ENCODE results near the gene DYNLT2B. TPM values are rescaled to one million over a fixed set of nuclear protein-coding genes. Genes with fewer than 3 reads are reported as not detected.
"Not testable (repeated sequence)": the region's sequence is repeated elsewhere in the genome, so short reads cannot be mapped to it uniquely, and the experiment has no call there.

DYNLT2B gene
- total RNA-seq, 1 donor from 2014 or later, result 26.3 TPM

DNA sequence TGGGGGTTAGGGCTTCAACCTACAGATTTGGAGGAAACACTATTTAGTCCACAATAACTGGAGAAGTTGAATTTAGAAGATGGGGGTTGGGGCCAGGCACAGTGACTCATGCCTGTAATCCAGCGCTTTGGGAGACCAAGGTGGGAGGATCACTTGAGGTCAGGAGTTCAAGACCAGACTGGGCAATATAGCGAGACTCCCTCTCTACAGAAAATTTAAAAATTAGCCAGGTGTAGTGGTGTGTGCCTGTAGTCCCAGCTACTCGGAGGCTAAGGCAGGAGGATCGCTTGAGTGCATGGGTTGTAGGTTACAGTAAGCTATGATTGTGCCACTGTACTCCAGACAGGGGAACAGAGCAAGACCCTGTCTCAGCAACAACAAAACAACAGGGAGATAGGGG, 5.0 kb upstream of the DYNLT2B start:
- H3K27ac Mint-ChIP-seq, result no peak overlapping the region
- DNase-seq (ENCODE audit: extremely low spot score, unreplicated experiment), result no peak
- H3K4me3 Mint-ChIP-seq, result no peak overlapping the region
- H3K9me3 Mint-ChIP-seq, result no peaks in the 10 kb centered on the region
- no peaks in the 10 kb centered on the region for H3K36me3 Mint-ChIP-seq
- H3K27me3 Mint-ChIP-seq, result peaks cover 3% of the 10 kb centered on the region
- TF ChIP-seq, protein P1, sequence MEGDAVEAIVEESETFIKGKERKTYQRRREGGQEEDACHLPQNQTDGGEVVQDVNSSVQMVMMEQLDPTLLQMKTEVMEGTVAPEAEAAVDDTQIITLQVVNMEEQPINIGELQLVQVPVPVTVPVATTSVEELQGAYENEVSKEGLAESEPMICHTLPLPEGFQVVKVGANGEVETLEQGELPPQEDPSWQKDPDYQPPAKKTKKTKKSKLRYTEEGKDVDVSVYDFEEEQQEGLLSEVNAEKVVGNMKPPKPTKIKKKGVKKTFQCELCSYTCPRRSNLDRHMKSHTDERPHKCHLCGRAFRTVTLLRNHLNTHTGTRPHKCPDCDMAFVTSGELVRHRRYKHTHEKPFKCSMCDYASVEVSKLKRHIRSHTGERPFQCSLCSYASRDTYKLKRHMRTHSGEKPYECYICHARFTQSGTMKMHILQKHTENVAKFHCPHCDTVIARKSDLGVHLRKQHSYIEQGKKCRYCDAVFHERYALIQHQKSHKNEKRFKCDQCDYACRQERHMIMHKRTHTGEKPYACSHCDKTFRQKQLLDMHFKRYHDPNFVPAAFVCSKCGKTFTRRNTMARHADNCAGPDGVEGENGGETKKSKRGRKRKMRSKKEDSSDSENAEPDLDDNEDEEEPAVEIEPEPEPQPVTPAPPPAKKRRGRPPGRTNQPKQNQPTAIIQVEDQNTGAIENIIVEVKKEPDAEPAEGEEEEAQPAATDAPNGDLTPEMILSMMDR (conservative IDR thresholded peaks at IDR 0.05), result no peak
- H3K4me1 Mint-ChIP-seq (ENCODE audit: unreplicated experiment), result no peaks in the 10 kb centered on the region

DNA sequence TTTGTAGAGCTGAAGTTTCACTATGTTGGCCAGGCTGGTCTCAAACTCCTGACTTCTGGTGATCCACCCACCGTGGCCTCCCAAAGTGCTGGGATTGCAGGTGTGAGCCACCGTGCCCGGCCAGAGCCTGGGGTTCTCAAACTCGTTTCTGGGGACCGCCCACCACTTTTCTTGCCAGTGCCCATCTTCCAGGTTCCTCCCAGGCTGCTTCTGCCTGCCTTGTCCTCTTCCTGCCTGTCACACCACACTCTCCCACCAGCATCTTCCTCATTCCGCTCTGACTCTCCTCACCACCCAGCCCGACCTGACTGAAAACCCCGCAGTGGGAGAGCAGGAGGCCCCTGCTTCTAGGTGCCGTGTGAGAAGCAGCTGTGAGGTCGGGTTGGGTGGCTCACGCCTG, 3.1 kb upstream of the DYNLT2B start:
- H3K36me3 Mint-ChIP-seq, result no peaks in the 10 kb centered on the region
- peaks cover 3% of the 10 kb centered on the region for H3K27me3 Mint-ChIP-seq
- no peaks in the 10 kb centered on the region for H3K9me3 Mint-ChIP-seq
- H3K4me3 Mint-ChIP-seq, result no peak overlapping the region
- TF ChIP-seq, protein P1 (conservative IDR thresholded peaks at IDR 0.05), result no peak
- DNase-seq (ENCODE audit: extremely low spot score, unreplicated experiment), result no peak
- no peaks in the 10 kb centered on the region for H3K4me1 Mint-ChIP-seq (ENCODE audit: unreplicated experiment)
- no peak overlapping the region for H3K27ac Mint-ChIP-seq

DNA sequence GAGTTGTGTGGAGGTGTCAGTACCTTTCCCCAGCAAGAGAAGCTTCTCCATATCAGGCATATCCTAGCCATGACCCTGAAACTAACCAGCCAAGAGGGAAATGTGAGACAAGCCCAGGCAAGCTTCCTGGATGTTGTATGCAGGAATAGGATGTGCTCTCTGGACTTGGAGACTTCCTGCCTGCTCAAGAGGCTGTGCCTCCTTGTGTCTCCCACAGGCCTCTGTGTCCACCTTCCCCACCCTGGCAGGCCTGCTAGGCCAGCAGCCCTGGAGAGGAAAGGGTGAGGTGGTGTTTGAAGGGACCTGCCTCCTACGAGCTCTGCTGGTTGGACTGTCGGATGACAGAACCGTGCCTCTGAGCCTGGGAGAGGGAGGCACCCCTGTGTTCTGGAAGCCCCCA, 2.1 kb upstream of the DYNLT2B start:
- Mint-ChIP-seq H3K9me3 (no peaks in the 10 kb centered on the region), H3K4me1 (ENCODE audit: unreplicated experiment) (no peaks in the 10 kb centered on the region), H3K27me3 (peaks cover 3% of the 10 kb centered on the region), H3K27ac (no peak overlapping the region), H3K36me3 (no peaks in the 10 kb centered on the region), H3K4me3 (peak overlapping the region; percentile 57)
- TF ChIP-seq, protein P1 (conservative IDR thresholded peaks at IDR 0.05), result no peak
- no peak for DNase-seq (ENCODE audit: extremely low spot score, unreplicated experiment)

DNA sequence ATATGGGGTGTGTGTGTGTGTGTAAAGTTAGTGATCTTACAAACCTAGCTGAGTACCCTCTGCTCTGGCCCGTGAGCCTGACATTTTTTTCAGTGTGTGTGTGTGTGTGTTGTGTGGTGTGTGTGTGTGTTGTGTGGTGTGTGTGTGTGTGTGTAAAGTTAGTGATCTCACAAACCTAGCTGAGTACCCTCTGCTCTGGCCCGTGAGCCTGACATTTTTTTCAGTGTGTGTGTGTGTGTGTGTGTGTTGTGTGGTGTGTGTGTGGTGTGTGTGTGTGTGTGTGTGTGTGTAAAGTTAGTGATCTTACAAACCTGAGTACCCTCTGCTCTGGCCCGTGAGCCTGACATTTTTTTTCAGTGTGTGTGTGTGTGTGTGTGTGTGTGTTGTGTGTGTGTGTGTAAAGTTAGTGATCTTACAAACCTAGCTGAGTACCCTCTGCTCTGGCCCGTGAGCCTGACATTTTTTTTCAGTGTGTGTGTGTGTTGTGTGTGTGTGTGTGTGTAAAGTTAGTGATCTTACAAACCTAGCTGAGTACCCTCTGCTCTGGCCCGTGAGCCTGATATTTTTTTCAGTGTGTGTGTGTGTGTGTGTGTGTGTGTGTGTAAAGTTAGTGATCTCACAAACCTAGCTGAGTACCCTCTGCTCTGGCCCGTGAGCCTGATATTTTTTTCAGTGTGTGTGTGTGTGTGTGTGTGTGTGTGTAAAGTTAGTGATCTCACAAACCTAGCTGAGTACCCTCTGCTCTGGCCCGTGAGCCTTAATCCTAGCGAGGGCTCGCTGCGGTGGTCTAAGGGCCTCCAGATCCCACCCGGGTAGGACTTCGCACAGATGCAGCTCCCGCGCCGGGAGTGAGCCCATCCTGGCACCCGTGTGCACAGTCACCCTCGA, 997 bp downstream of the DYNLT2B start:
- H3K27ac Mint-ChIP-seq, result peak overlapping the region; percentile 93
- H3K27me3 Mint-ChIP-seq; H3K4me1 Mint-ChIP-seq (ENCODE audit: unreplicated experiment); DNase-seq (ENCODE audit: extremely low spot score, unreplicated experiment); H3K36me3 Mint-ChIP-seq; H3K9me3 Mint-ChIP-seq: not testable (repeated sequence)
- peak overlapping the region; percentile 97 for H3K4me3 Mint-ChIP-seq

DNA sequence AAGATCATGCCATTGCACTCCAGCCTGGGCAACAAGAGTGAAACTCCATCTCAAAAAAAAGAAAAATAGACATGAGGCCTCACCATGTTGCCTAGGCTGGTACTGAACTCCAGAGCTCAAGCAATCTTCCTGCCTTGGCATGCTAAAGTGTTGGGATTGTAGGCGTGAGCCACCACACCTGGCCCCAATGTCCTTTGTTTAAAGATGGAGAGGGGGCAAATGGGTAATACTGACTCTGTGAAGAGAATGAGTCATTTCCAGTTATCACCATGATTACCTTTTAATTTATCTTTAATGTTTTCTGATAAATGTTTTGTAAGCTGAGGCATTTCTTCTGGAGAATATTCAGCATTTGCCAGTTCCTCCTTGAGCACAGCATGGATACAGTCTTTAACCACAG, 2.2 kb downstream of the DYNLT2B start:
- H3K9me3 Mint-ChIP-seq, result no peaks in the 10 kb centered on the region
- DNase-seq (ENCODE audit: extremely low spot score, unreplicated experiment), result no peak
- H3K27ac Mint-ChIP-seq, result no peak overlapping the region
- no peaks in the 10 kb centered on the region for H3K36me3 Mint-ChIP-seq
- H3K27me3 Mint-ChIP-seq, result no peaks in the 10 kb centered on the region
- no peak overlapping the region for H3K4me3 Mint-ChIP-seq
- TF ChIP-seq, protein P1 (conservative IDR thresholded peaks at IDR 0.05), result no peak
- no peaks in the 10 kb centered on the region for H3K4me1 Mint-ChIP-seq (ENCODE audit: unreplicated experiment)

DNA sequence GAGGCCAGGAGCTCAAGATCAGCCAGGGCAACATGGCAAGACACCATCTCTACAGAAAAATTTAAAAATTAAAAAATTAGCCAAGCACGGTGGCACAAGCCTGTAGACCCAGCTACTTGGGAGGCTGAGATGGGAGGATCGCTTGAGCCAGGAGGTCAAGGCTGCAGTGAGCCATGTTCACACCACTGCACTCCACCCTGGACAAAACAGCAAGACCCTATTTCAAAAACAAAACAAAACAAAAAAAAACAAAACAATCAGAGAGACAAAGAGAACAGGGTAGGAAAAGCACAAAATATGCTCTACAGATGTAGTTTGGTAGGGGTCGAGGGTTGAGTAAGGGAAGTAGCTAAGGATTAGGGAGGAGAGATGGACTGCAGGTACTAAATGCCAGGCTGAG, 3.4 kb downstream of the DYNLT2B start:
- no peaks in the 10 kb centered on the region for H3K4me1 Mint-ChIP-seq (ENCODE audit: unreplicated experiment)

DNA sequence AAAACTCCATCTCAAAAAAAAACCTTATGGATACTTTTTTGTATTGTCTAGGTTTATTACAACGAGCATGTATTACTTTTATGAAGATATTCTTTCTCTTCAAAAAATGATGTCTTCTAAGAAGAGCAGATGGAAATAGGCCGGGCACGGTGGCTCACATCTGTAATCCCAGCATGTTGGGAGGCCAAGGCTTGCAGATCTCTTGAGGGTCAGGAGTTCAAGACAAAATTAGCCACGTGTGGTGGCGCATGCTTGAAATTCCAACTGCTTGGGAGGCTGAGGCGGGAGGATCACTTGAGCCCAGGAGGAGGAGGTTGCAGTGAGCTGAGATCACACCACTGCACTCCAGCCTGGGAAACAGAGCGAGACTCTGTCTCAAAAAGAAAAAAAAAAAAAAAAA, 4.0 kb downstream of the DYNLT2B start:
- H3K9me3 Mint-ChIP-seq; H3K27me3 Mint-ChIP-seq; DNase-seq (ENCODE audit: extremely low spot score, unreplicated experiment); H3K4me1 Mint-ChIP-seq (ENCODE audit: unreplicated experiment); H3K36me3 Mint-ChIP-seq; H3K27ac Mint-ChIP-seq: not testable (repeated sequence)
- peak overlapping the region; percentile 20 for H3K4me3 Mint-ChIP-seq

More for the DNA sequence above, 3.4 kb downstream of the DYNLT2B start:
- TF ChIP-seq, protein P1 (conservative IDR thresholded peaks at IDR 0.05), result no peak
- peak overlapping the region; percentile 5 for H3K27ac Mint-ChIP-seq
- H3K4me3 Mint-ChIP-seq, result peak overlapping the region; percentile 37
- H3K9me3 Mint-ChIP-seq, result no peaks in the 10 kb centered on the region
- H3K27me3 Mint-ChIP-seq, result no peaks in the 10 kb centered on the region
- DNase-seq (ENCODE audit: extremely low spot score, unreplicated experiment), result no peak
- no peaks in the 10 kb centered on the region for H3K36me3 Mint-ChIP-seq

DNA sequence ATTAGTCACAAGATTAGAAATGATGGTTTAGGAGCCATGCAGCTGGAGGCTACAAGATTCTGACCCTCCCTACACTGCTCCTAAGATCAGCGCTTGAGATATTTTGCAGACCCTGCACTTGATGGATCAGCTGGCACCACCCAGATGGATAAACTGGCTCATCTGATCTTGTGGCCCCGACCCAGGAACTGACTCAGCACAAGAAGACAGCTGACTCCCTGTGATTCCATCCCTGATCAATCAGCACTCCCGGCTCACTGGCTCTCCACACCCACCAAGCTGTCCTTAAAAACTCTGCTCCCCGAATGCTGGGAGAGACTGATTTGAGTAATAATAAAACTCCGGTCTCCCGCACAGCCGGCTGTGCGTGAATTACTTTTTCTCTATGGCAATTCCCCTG, 15.1 kb downstream of the DYNLT2B start:
- H3K27ac Mint-ChIP-seq; DNase-seq (ENCODE audit: extremely low spot score, unreplicated experiment); H3K4me1 Mint-ChIP-seq (ENCODE audit: unreplicated experiment); H3K9me3 Mint-ChIP-seq; H3K36me3 Mint-ChIP-seq; H3K4me3 Mint-ChIP-seq; H3K27me3 Mint-ChIP-seq: not testable (repeated sequence)

DNA sequence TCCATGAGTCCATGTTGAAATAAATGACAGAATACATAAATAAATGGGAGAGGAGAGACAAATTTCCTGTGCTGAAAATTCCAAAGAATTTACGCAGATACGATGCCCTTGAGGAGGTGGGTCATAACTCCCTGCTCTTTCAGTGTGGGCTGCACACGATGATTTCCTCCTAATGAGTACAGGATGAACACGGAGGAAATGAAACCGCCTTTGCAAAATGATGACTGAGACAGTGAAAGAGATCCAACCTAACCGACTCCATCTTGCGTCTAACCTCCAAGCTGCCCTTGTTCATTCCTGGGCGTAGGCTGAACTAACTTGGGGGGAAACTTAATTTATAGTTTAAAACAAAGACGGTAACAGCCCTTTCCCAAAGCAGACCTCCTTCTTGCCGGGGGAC, 15.5 kb downstream of the DYNLT2B start:
- not testable (repeated sequence) for H3K27me3 Mint-ChIP-seq; H3K36me3 Mint-ChIP-seq; H3K9me3 Mint-ChIP-seq; H3K4me3 Mint-ChIP-seq; H3K27ac Mint-ChIP-seq; H3K4me1 Mint-ChIP-seq (ENCODE audit: unreplicated experiment); DNase-seq (ENCODE audit: extremely low spot score, unreplicated experiment)

All from type B pancreatic cell (in vitro differentiated cells).